HG02642 (cell line): ENCODE measurements around the gene RCAN3.
"Not testable (repeated sequence)": the region's sequence is repeated elsewhere in the genome, so short reads cannot be mapped to it uniquely, and the experiment has no call there.

Experiments
- ATAC-seq: cut with Tn5 transposase; IDR thresholded peaks from one replicate; pipeline ENCODE4 v1.9.1; 2021; ENCODE audit warnings: mild to moderate bottlenecking; ENCODE audit not compliant: unreplicated experiment, poor library complexity

Gene RCAN3

GRCh38 chr1:24506691-24507381, 4.2 kb downstream of the RCAN3 start:
- no peak for ATAC-seq

- ATAC-seq = no peak
Measured at GRCh38 chr1:24507405-24507804, 4.8 kb downstream of the RCAN3 start.

GRCh38 chr1:24508911-24509310, 6.3 kb downstream of the RCAN3 start:
- ATAC-seq = no peak

GRCh38 chr1:24513706-24514105, 11.1 kb downstream of the RCAN3 start:
- ATAC-seq = no peak

GRCh38 chr1:24514946-24515345, 12.3 kb downstream of the RCAN3 start:
- ATAC-seq = no peak

GRCh38 chr1:24515671-24516209, 13.1 kb downstream of the RCAN3 start:
- ATAC-seq = not testable (repeated sequence)

GRCh38 chr1:24516506-24516905, 13.9 kb downstream of the RCAN3 start:
- ATAC-seq = no peak

GRCh38 chr1:24517898-24518297, 15.3 kb downstream of the RCAN3 start:
- no peak for ATAC-seq

- not testable (repeated sequence) for ATAC-seq
Measured at GRCh38 chr1:24520282-24520681, 17.6 kb downstream of the RCAN3 start.

- no peak for ATAC-seq
Measured at GRCh38 chr1:24525606-24526005, 23.0 kb downstream of the RCAN3 start.

- ATAC-seq = no peak
Measured at GRCh38 chr1:24526045-24526444, 23.4 kb downstream of the RCAN3 start.

GRCh38 chr1:24526940-24527542, 24.4 kb downstream of the RCAN3 start:
- no peak for ATAC-seq

- ATAC-seq = no peak
Measured at GRCh38 chr1:24528744-24529143, 26.1 kb downstream of the RCAN3 start.

GRCh38 chr1:24529292-24529691, 26.7 kb downstream of the RCAN3 start:
- not testable (repeated sequence) for ATAC-seq

GRCh38 chr1:24535021-24535424, 32.4 kb downstream of the RCAN3 start:
- ATAC-seq = peak; percentile 38

- ATAC-seq = no peak
Measured at GRCh38 chr1:24535778-24536177, 33.1 kb downstream of the RCAN3 start.

GRCh38 chr1:24536391-24536840, 33.8 kb downstream of the RCAN3 start:
- ATAC-seq = peak; percentile 52

GRCh38 chr1:24540051-24540905, 37.6 kb downstream of the RCAN3 start:
- no peak for ATAC-seq

GRCh38 chr1:24540906-24541710, 38.5 kb downstream of the RCAN3 start:
- ATAC-seq = no peak

- ATAC-seq = no peak
Measured at GRCh38 chr1:24541711-24542346, 39.2 kb downstream of the RCAN3 start.
